Keratinocyte (primary cell): ENCODE results near the gene SYT8.

Experiments
- EZH2 ChIP-seq: IDR thresholded peaks from one replicate; pipeline ENCODE4 v1.6.1; 2012; ENCODE audit warnings: inconsistent platforms, mild to moderate bottlenecking, low read length, moderate library complexity
- TF ChIP-seq, protein P1 (sequence below), 3 experiments: IDR thresholded peaks in 1 of 3; conservative IDR thresholded peaks in 1 of 3; optimal IDR thresholded peaks in 1 of 3; 2 replicates in 2 of 3; 3 replicates in 1 of 3; pipeline versions ENCODE3 to v1.5.1; 2011; ENCODE audit warnings: low read length in 3 of 3, mild to moderate bottlenecking in 3 of 3, moderate library complexity in 2 of 3, control low read depth in 1 of 3, inconsistent platforms in 1 of 3; ENCODE audit not compliant: insufficient read depth in 2 of 3; ENCODE audit errors: extremely low read depth in 1 of 3

DNA sequence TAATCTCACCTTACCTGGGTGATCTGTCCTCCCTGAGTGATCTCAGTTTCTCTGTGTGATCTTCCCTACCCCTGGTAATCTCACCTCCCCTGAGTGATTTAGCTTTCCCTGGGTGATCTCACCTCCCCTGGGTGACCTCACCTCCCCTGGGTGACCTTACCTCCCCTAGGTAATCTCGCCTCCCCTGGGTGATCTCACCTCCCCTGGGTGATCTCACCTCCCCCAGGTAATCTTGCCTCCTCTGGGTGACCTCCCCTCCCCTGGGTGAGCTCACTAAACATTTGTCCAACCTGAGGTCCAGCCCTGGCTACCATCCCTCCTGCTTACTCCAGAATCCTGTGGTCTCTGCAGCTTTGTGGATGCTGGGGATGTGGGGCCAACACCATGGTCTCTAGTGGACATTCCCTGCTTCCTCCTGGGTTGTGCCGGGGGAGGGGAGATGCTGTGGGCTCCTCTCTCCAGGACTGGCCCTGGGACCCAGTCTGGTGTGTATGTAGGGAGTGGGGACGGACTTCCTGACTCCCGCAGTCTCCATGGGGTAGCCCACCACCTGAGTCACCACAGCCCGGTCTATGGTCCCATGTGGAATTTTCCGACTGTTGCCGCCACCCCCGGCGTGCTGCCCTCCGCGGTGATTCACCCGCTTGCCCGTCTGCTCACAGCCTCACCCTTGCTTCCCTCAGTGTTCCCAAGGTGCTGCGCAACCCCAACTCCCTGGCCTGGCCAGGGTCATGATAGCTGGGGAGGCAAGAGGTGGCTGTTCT is 28.0 kb downstream of the SYT8 start:
- no peak for TF ChIP-seq EZH2
- TF ChIP-seq, protein P1, sequence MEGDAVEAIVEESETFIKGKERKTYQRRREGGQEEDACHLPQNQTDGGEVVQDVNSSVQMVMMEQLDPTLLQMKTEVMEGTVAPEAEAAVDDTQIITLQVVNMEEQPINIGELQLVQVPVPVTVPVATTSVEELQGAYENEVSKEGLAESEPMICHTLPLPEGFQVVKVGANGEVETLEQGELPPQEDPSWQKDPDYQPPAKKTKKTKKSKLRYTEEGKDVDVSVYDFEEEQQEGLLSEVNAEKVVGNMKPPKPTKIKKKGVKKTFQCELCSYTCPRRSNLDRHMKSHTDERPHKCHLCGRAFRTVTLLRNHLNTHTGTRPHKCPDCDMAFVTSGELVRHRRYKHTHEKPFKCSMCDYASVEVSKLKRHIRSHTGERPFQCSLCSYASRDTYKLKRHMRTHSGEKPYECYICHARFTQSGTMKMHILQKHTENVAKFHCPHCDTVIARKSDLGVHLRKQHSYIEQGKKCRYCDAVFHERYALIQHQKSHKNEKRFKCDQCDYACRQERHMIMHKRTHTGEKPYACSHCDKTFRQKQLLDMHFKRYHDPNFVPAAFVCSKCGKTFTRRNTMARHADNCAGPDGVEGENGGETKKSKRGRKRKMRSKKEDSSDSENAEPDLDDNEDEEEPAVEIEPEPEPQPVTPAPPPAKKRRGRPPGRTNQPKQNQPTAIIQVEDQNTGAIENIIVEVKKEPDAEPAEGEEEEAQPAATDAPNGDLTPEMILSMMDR (optimal IDR thresholded peaks at IDR 0.05 in 1 of 3, IDR thresholded peaks at IDR 0.05 in 1 of 3, conservative IDR thresholded peaks at IDR 0.05 in 1 of 3; ENCODE audit: extremely low read depth in 1 of 3, insufficient read depth in 2 of 3, low read length in 3 of 3): no peak
